Caki2 (cell line): ENCODE results near the gene ITM2C. TPM values are rescaled to one million over a fixed set of nuclear protein-coding genes. Genes with fewer than 3 reads are reported as not detected.

ENCODE experiments used
- DNase-seq: peaks from one replicate; pipeline ENCODE4 v3.0.0-alpha.2; 2015; ENCODE audit warnings: low read depth
- in situ Hi-C: cut with HindIII; loops from 2 replicates; pipeline ENCODE4 v1.10.0; 2016; ENCODE audit warnings: low sequenced_read_pairs, low pct_unique_long_range_greater_than_20kb, mixed read lengths
- total RNA-seq: library from RNA; depleted of rRNA; stranded (reverse); fragments of >200 nt; shearing (Covaris generic); gene quantifications from 2 replicates; pipeline ENCODE4 v1.2.3, GENCODE V29; 2014; ENCODE audit warnings: low replicate concordance

Gene ITM2C
- total RNA-seq, 1 experiment from 2014 or later, result 109 TPM

DNA sequence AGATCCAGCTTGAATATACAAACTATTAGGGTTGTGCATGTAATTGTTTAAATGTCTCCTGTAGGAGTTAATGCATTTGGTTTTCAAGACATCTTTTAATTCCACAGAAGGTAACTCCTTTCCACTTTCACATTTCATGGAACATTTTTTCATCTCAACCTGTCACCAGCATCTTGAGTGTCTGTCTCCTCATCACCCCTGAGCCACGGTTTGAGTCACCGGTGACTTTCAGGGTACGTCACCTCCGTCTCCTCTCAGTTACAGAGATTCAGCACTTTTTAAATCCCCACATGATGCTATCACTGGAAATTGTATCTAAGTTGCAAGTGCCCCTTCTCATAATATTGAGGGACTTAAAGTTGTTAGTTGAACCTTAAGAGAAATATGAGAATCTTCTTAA lies 35.0 kb downstream of the ITM2C start:
- in situ Hi-C loops, result no loop called here
- DNase-seq, result no peak

DNA sequence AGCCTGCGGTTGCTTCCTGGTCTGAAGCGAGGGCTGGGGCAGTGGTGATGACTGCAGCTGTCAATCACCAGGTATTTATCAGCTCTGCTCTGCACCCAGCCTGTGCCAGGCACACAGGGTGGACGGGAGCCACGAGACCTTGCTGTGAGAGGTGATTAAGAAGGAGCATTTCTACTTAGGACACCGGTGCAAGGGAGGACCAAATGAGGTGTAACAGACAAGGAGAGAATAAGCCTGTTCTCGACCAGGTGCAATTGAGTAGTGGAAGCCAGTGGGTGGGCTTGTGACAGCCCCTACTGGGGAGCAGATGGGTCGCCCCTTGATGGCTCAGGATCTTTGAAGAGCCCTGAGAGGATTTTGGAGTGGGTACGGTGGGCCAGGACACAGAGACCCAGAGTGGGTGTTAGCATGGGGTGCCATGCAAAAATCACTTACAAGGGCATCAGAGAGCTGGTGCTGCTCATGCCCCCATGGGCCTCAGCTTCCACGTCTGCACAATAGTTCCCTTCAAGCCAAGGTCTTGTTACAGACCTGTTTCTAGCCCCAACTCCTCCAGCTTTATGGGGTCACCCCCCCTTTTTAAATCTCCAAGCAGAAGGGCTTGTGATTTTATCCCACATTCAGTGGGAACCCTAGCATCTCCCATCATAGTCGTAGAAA lies 35.7 kb downstream of the ITM2C start:
- in situ Hi-C loops, result no loop called here
- no peak for DNase-seq

DNA sequence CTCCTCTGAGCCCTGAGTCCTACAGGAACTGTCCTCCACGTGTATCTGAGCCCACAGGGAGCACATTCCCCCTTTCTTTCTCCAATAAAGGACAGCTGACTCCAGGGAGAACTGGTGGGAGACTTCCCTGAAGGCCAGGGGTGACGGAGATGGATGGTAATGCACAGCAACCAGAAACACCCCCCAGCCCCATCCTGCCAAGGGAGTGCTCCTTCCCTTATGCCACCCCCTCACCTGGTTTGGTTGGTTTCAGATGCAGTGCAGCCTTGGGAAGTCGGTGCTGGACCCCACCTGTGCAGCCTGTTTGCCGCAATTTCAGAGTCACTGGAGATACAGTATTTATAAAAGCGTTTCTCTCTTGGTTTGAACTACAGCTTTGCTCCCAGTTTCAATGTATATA lies 36.3 kb downstream of the ITM2C start:
- in situ Hi-C loops, result no loop called here

DNA sequence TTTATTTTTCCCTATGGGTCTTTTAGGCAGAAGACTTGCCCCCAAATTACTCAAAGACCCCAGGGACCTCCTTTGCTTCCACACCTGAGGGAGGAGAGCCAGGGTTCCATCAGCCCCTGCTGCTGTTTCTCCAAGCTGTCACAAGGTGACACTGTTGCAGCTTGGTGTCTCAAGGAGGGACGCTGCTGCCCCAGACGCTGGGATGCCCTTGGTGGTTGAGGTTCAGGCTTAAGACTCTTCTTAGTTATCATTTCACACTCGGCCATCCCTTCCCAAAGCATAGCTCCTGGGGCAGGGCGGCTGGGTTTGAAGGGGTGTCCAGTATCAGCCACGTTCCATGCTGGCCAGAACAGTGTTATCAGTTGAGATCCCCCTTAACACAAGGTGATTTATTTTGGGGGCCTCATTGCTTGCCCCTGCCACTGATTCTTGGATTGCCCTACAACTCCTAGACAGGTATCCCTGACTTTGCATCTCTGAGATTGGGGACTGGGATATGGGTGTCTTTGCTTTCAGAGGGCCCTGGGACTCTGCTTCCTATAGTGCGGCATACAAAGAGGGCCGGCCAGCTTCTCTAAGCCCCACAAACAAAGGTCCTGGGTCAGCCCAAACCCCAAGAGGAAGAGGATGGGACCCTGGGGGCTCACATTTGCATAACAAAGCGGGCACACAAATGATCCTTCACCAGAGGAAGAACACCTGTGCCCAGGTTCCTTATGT lies 37.6 kb downstream of the ITM2C start:
- in situ Hi-C loops, result no loop called here
- peak; percentile 29 for DNase-seq

More for the DNA sequence above, 36.3 kb downstream of the ITM2C start:
- DNase-seq, result no peak

DNA sequence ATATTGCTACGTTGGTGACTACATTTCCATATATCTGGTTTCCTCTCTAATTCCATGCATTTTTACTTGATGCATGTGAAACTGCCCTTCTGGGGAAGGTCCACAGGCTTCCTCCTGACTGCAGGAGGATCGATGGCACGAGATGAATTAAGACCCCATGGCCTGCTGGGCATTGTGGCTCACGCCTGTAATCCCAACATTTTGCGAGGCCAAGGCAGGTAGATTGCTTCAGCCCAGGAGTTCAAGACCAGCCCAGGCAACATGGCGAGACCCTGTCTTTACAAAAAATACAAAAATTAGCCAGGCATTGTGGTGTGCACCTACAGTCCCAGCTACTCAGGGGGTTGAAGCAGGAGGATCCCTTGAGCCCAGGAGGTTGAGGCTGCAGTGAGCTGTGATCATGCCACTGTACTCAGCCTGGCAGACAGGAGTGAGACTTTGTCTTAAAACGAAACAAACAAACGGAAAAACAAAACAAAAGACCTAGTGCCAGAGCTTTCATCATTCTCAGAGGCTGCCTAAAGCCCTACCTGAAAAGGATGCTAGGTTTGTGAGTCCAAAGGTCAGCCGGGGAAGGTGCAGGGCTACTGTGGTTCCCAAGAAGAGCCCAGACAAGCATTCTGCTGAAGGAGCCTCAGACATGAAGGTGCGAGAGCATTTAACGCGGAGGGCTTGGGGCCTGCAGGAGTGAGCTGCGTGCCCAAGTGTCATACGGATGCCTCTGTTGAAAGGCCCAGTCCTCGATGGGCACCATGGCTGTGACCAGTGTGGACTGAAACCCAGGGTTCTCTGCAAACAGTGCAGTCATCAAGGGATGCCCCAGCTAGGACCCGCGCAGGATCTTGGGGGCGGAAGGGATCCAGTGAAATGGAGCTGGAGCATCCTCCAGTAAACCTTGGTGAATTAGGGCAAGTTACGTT lies 38.7 kb downstream of the ITM2C start:
- in situ Hi-C loops, result no loop called here
- DNase-seq, result no peak

DNA sequence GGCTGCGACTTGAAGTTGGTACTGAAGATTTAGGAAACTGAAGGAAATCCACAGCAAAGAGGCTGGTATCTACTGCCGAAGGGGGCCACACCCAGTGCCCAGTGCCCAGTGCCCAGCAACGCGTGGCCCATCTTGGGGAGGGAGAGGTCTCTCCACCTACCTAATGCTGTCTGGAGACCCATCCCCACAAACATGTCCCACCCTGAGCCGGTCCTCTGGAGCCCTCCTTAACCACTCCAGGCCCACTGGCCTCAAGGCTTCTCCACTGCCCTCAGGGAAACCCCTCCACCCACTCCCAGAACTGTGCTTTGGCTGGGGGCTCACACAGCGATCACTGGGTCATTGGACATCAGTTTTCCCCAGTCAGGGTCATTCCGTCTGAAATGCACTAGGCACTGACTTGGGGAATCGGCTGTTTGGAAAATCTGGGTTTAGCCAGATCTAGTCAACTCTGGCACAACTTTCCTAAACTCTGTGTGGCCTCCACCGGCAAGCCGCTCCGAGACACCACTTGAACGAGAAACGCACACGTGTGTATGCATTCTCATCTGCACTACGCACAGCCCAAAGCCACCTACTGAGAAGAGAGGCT lies 40.2 kb downstream of the ITM2C start:
- no peak for DNase-seq
- in situ Hi-C loops, result no loop called here

DNA sequence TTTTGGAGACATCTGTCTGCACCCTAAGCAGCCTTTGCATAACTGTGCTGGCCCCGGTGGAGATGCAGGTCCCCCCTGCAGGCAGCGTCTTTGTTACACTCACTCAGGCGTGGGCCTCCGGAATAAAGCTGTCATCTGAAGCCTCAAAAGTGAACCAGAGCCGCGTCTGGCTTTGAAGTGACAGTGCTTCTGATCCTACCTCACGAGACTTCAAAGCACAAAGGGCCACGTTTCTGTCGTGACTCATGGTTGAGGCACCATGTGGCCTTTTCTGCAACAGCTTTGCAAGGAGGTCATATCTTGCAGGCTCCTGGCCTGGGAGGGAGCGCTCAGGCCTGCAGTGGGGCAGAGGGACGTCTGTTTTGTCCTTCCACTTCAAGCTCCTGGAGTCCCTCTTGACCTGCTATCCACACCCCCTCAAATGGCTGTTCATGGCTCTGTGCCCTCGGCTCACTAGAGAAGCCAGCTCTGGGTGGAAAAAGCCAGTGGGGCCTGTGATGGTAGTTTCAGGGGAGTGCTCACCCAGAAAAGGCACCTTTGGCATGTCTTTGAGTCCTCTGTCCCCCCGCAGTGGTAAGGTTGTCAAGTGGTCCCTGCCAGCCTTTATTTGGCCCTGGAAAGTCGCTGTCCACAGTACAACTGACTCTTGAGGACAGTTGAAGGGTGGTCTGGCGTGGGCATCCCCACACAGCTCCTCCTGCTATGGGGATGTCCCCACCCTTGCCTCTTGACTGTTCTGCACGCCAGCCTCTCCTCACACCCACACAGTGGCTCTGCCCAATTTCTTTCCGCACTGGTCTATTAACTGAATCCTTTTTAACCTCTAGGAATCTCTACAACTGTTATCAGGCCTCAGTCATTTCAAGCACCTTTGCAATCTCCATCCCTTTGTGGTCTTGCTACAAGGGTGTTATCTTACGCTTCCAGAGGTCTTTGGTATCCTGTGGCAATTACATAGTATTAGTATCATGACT lies 41.0 kb downstream of the ITM2C start:
- in situ Hi-C loops, result no loop called here
- no peak for DNase-seq

DNA sequence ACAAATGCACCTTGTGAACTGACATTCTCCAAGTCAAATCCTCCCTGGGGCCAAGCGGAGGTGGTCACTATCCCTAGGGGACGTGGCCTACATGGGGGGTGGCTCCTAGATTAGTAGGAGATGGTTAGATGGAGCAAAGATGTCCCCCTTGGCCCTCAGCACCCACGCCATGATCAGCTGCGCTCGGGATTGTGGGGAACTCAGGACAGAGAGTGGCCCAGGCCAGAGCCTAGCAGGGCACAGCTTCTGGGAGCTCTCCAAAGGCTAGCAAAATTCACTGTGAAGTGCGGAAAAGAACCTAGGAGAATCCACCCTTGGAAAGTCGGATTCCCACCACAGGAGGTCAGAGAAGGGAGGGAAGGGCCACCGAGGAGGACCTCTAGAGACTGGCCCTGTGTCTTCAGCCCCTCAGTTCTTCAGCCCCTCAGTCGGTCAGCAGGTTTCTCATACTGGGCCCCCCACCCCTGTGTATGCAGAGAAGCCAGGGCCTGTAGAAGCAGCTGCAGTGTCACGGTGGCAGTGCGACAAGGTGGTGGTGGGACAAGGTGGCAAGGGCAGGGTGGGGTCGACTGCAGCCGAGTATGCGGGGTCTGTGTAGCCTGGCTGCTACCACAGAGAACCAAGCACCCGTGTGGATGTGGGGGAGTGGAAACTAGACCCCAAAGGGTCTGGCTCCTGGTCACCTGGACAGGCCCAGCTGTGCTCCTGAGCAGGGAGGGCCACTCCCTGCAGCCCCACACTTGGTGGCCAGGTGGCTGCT lies 41.9 kb downstream of the ITM2C start:
- in situ Hi-C loops, result no loop called here
- DNase-seq, result no peak

DNA sequence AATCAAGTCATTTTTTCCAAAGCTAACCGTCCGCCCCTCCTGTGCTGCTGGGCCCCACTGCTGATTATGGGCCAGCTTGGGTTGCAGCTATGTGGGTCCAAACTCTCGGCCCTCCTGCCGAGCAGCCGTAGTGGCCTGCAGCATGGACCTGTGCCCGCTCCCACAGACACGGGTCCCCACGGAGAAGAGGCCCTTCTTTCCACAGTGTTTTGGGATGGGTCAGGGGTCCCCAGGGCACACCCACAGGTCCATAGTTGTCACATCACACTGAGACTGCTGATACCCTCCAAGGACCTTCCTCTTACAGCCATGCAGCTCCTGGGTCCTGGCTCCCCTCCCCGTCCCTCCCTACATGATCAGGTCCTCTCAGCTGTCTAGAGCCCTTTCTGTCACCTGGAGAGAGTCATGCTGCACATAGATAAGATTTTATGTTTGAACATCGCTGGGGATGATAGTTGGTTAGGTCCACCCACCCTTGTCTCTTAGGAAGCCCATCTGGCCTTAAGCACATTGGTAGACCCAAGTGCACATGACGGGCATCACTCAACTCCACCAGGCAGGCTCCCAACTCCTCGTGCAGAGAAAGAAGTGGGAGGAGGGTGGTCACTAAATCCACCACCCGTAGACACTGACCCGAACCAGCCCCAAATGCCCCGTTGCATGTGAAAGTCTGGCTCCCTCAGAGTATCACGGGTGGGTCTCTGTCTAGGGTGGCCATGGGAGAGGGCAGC lies 42.8 kb downstream of the ITM2C start:
- in situ Hi-C loops, result no loop called here
- DNase-seq, result no peak

DNA sequence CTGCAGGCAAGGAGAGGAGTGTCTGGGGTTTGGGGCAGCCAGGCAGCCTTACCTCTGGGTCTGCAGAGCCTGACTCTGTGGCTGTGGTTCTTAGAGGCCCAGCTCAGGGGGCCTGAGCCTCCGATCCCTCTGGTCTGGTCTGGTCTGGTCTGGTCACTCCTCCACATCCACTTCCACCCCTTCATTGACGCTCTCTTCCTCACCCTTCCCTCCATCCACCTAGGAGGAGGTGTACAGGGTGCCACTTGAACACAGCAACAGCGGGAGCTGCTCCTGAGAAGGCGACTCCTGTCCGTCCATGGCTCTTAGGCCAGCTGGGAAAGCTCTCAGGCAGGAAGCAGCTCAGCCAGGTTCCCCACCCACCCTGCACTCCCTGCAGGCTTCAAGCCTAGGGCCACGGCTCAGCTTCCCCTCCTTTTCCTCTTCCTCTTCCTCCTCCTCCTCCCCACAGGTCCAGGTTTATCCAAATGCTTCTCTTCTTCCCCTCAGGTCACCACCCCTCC lies 43.4 kb downstream of the ITM2C start:
- in situ Hi-C loops, result no loop called here
- no peak for DNase-seq

DNA sequence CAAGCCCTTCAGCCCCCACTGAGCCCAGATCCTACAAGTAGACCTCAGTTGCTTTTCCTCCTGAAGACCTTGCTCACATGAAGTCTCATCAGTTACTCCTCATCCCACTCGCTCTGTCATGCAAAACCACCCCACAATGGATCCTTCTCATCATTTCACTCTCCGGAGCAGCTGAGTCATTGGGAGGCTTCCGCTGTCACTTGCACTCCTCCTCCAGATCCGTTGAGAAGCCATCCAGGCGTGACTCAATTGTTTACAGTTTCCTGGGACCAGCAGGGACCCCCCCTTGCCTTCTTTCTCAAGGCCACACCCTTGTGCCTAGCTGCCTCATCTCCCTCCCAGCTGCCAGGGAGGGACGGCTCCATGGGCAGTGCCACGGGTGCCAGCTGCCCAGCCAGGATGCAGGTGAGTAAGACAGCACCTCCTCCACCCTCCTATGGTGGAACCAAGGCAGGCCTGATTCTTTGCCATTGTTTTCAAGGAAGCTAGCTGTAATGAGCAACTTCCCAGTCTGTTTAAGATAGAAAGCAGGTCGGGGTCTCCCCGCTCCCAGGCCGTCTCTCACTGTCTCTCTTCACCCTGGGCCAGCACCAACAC lies 44.0 kb downstream of the ITM2C start:
- in situ Hi-C loops, result no loop called here
- peak; percentile 97 for DNase-seq

DNA sequence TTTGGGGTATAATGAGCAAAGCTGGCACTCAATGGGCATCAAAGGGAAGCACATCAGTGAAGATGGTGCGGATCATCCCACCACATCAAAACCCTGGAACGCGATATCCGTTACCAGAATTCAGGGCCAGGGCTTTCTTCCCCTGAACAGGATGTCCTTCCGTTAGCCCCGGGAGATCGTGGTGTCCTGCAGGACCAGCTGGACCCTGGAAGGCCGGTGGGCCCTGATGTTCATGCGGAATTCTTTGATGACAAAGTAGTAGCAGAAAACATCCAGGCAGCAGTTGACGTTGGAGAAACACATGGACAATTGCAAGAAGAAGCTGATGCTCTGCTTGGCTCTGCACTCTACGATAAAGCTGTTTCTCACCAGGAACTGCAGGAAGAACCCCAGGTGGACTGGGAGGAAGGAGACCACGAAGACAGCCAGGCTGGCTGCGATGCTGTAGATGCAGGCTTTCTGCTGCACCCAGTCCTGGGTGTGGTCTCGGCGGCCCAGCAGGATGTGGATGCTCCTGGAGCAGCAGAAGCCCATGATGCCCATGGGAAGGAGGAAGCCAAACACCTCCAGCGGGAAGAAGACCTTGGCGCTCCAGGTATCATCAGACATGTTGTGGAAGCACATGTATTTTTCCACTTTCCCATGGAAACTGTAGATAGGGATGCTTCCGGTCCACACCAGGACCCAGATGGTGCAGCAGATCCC lies 45.3 kb downstream of the ITM2C start:
- in situ Hi-C loops, result no loop called here
- no peak for DNase-seq

DNA sequence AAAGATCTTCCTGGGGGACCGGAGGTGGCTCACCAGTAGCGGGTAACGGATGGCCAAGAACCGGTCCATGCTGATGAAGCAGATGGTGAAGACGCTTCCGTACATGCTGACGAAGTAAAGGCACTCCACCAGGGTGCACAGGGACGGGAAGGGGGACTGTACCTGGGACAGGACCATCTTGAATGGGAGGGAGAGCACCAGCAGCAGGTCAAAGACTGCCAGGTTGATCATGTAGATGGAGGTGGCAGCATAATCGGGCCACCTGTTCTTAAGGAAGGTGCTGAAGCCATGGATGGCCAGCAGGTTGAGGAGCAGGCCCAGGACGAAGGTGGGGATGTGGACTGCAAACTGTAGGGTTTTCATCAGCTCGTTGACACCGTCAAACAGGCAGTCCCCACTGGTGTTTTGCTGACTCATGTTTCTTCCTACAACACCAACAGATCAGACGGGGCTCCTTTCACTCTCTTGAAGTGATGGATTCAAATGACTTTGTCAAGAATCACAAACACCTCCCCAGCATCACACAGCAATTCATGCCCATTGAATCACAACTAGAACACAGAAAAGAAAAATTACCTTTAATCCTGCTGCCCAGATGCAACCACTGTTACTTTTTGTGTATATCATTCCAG lies 45.9 kb downstream of the ITM2C start:
- no peak for DNase-seq
- in situ Hi-C loops, result no loop called here

DNA sequence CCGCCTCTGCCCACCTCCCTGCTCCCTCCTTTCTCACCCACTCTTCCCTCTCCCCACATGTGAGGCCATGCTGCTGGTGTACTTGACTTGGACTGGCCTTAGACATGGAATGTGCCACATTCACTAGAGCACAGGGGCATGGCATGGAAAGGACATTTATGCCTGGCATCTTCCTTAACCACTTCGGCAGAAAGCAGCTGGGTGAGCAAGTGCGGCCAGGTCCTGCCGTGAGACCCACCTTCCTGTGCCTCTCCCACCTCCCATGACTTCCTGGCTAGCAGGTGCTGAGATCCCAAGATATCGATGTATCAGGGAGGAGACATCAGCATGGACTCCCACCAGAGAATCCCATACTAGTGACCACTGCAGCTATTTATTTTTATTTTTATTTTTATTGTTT lies 47.3 kb downstream of the ITM2C start:
- in situ Hi-C loops, result no loop called here
- DNase-seq, result no peak

DNA sequence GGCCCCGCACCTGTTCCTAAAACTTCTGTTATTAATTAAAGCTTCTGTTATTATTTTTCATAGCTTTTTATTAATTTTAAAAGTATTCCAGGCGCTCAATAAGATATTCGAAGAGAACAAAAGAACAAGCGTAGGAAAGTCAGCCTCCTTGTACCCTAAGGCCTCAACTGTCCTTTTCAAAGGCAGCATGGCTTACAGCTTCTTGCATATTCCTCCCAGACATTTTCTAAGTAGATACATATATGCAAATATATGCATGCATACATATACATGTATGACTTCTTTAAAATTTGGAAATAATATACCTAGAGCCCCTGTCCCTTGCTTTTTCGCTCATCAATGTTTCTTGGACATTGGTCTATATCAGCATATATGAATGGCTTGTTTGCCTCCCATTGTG lies 48.0 kb downstream of the ITM2C start:
- DNase-seq, result no peak
- in situ Hi-C loops, result no loop called here
